Parathyroid adenoma (tissue), 2 donors: Measurements from ENCODE around the gene ZNF232.
"Not testable (repeated sequence)": the region's sequence is repeated elsewhere in the genome, so short reads cannot be mapped to it uniquely, and the experiment has no call there.

Experiments used
- H2AFZ ChIP-seq: fragments of 300-600 bp; sonication (generic); one replicate; pipeline ENCODE4 v1.7.0; 2017; ENCODE audit warnings: antibody characterized with exemption, mild to moderate bottlenecking
- H3K27ac ChIP-seq: fragments of 300-600 bp; sonication (generic); one replicate; pipeline ENCODE4 v1.7.0; 2017
- H3K27me3 ChIP-seq: fragments of 300-600 bp; sonication (generic); one replicate; pipeline ENCODE4 v1.7.0; 2017; ENCODE audit warnings: low read length; ENCODE audit not compliant: control insufficient read depth, insufficient read depth
- H3K36me3 ChIP-seq: fragments of 300-600 bp; sonication (generic); one replicate; pipeline ENCODE4 v1.7.0; 2017; ENCODE audit warnings: low read length; ENCODE audit not compliant: control insufficient read depth, insufficient read depth
- H3K4me1 ChIP-seq: fragments of 300-600 bp; sonication (generic); one replicate; pipeline ENCODE4 v1.7.0; 2017; ENCODE audit warnings: control low read depth
- H3K4me2 ChIP-seq: fragments of 300-600 bp; sonication (generic); one replicate; pipeline ENCODE4 v1.7.0; 2017; ENCODE audit warnings: low read length
- H3K4me3 ChIP-seq: fragments of 300-600 bp; sonication (generic); one replicate; pipeline ENCODE4 v1.7.0; 2017; ENCODE audit warnings: low read depth, low read length
- H3K79me2 ChIP-seq: fragments of 300-600 bp; sonication (generic); one replicate; pipeline ENCODE4 v1.7.0; 2017; ENCODE audit warnings: control low read depth
- H3K9ac ChIP-seq: fragments of 300-600 bp; sonication (generic); one replicate; pipeline ENCODE4 v1.7.0; 2017; ENCODE audit warnings: mild to moderate bottlenecking
- H3K9me3 ChIP-seq: fragments of 300-600 bp; sonication (generic); one replicate; pipeline ENCODE4 v1.7.0; 2017; ENCODE audit warnings: low read length; ENCODE audit not compliant: control insufficient read depth
- TF ChIP-seq, protein P1 (sequence below): fragments of 300-600 bp; sonication (generic); IDR thresholded peaks from one replicate; pipeline ENCODE4 v1.7.0; 2017; ENCODE audit warnings: antibody characterized with exemption, mild to moderate bottlenecking
- donor health status: primary hyperparathyroidism.

ZNF232 gene

DNA sequence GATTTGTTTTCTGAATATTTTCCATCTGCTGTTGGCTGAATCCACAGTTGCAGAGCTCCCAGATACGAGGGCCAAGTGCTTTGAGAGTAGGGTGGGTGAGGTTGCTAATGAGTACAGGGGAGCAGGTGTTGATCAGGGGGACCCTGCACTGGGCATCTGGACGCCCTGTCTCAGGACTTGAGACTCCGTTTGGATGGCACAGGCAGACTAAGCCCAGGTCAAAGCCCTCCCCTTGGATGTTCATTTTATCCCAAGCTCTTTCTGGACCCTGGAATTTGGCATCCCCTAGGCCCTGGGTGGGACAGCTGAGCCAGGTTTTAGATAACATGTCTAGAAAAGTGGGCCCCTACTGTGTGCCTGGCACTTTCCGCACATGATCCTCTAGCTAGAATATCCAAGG, 16.2 kb upstream of the ZNF232 start:
- no peaks in the 10 kb centered on the region for H3K36me3 ChIP-seq
- H3K9me3 ChIP-seq, result no peaks in the 10 kb centered on the region
- H3K27ac ChIP-seq, result no peak overlapping the region
- no peaks in the 10 kb centered on the region for H3K4me1 ChIP-seq
- no peak overlapping the region for H2AFZ ChIP-seq
- H3K79me2 ChIP-seq, result no peaks in the 10 kb centered on the region
- TF ChIP-seq, protein P1, sequence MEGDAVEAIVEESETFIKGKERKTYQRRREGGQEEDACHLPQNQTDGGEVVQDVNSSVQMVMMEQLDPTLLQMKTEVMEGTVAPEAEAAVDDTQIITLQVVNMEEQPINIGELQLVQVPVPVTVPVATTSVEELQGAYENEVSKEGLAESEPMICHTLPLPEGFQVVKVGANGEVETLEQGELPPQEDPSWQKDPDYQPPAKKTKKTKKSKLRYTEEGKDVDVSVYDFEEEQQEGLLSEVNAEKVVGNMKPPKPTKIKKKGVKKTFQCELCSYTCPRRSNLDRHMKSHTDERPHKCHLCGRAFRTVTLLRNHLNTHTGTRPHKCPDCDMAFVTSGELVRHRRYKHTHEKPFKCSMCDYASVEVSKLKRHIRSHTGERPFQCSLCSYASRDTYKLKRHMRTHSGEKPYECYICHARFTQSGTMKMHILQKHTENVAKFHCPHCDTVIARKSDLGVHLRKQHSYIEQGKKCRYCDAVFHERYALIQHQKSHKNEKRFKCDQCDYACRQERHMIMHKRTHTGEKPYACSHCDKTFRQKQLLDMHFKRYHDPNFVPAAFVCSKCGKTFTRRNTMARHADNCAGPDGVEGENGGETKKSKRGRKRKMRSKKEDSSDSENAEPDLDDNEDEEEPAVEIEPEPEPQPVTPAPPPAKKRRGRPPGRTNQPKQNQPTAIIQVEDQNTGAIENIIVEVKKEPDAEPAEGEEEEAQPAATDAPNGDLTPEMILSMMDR, result no peak
- H3K9ac ChIP-seq, result no peak overlapping the region
- no peak overlapping the region for H3K4me2 ChIP-seq
- no peak overlapping the region for H3K4me3 ChIP-seq
- no peaks in the 10 kb centered on the region for H3K27me3 ChIP-seq

DNA sequence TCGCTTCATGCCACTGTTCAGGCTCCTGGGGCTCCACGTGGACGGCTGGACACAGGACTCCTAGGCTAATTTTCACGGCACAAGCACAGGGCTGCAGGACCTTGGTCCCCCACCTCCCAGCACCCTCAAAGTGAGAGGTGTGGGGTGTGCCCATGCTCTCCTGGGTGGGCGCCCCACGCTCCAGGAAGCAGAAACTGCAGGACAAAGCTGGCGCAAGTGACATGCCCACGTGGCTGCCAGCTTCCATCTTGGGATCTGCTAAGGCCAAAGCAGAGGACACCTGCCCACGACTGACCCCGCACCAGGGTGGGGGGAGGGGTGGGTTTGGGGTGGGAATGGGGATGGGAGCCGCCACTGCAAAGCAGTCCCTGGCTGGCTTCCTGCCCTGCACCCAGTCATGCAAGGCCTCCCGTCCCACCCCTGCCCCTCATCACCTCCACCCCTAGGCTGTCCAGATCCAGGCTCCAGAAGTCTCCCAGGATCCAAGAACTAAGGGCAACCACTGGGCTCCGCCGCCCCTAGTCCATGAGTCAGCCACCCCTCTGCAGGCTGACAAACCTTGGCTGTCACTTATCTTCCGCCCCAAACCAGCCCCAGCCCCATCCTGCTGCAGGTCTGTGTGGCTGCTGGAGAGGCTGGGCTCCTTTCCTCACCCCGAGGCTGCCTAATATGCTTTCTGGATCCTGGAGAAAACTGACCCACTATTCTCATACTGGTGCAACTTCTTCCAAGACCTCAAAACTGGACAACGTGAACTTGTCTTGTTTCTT, 15.2 kb upstream of the ZNF232 start:
- Histone ChIP-seq H3K9me3 (no peaks in the 10 kb centered on the region), H3K27me3 (no peaks in the 10 kb centered on the region), H3K27ac (no peak overlapping the region), H3K4me3 (no peak overlapping the region), H3K36me3 (no peaks in the 10 kb centered on the region), H2AFZ (no peak overlapping the region), H3K79me2 (no peaks in the 10 kb centered on the region), H3K9ac (no peak overlapping the region), H3K4me1 (no peaks in the 10 kb centered on the region), H3K4me2 (no peak overlapping the region)
- TF ChIP-seq, protein P1, result no peak

DNA sequence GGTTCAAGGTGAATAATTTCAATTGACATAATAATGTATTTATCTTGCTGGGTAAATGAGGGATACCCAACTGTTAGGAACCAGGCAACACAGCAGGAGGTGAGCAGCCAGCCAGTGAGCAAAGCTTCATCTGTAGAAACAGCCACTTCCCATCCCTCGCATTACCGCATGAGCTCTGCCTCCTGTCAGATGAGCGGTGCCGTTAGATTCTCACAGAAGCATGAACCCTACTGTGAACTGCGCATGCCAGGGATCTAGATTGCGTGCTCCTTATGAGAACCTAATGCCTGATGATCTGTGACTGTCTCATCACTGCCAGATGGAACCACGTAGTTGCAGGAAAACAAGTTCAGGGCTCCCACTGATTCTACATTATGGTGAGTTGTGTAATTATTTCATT, 13.2 kb upstream of the ZNF232 start:
- H2AFZ ChIP-seq, H3K4me2 ChIP-seq, H3K27ac ChIP-seq, H3K4me3 ChIP-seq, H3K36me3 ChIP-seq, H3K4me1 ChIP-seq, H3K9ac ChIP-seq, H3K79me2 ChIP-seq, H3K9me3 ChIP-seq, H3K27me3 ChIP-seq: not testable (repeated sequence)

DNA sequence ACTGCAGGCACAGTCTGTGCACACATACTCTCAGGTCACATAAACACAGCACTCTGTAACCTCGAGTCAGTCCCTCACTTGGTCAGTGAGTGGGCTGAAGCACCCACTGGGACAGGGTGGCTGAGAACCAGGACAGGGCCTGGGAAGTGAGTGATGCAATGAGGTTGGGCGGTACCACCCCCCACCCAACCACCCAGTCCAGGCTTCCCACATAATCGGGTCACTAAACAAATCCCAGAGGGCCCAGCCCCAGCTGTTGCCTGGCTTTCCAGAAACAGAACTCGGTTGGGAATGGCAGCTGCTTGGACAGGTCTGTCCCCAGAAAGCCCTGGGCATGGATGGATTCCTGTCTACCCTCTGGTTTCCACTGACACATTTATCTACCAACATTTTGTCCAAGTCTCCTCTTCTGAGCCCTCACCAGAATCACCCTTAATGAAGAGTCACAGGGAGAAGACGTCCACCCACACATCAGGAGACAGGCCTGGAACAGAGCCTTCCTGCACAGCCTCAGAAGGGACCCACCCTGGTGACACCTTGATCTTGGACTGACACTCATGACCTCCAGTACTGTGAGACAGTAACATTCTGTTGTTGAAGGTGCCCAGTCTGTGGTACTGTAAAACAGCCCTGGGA, 12.6 kb upstream of the ZNF232 start:
- H3K79me2 ChIP-seq, H3K4me1 ChIP-seq, H3K27me3 ChIP-seq, H3K36me3 ChIP-seq, H3K4me2 ChIP-seq, H2AFZ ChIP-seq, H3K27ac ChIP-seq, H3K9me3 ChIP-seq, H3K9ac ChIP-seq, H3K4me3 ChIP-seq: not testable (repeated sequence)

DNA sequence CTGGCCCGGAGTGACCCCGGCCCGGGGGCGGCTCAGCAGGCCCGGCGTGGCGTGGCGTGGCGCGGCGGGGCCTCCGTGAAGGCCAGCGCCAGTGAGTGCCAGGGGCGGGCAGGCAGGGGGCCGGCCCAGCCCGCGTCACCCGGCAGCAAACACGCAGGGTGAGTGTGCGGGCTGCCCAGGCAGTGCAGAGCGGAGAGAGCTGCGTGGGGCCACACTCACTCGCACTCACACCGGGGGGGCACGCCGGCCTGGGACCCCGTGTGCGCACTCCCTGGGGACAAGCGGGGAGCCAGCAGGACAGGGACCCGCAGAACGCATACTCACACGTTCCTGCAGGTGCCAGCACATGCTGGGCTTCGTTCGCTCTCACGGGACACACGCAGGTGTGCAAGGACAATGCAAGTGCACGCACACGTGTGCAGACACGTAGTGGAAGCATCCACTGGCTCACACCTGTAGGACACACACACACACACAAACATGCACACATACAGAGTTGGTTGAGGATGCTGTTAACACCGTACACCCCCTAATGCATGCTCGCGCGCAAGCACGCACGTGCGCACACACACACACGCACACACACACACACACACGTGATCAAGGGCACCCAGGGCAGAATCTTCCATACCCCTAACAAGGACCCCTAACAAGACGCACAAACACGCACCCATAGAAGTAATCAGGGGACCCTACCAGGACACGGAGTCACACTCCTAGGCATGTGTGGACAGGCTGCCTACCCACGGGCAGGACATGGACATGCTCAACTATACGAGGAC, 11.9 kb upstream of the ZNF232 start:
- no peaks in the 10 kb centered on the region for H3K4me1 ChIP-seq
- H3K36me3 ChIP-seq, result no peaks in the 10 kb centered on the region
- H3K9ac ChIP-seq, result no peak overlapping the region
- H3K4me3 ChIP-seq, result no peak overlapping the region
- H2AFZ ChIP-seq, result no peak overlapping the region
- H3K4me2 ChIP-seq, result no peak overlapping the region
- no peaks in the 10 kb centered on the region for H3K79me2 ChIP-seq
- no peaks in the 10 kb centered on the region for H3K9me3 ChIP-seq
- TF ChIP-seq, protein P1, result no peak
- no peak overlapping the region for H3K27ac ChIP-seq
- no peaks in the 10 kb centered on the region for H3K27me3 ChIP-seq
